Neural crest cell (in vitro differentiated cells): ENCODE data around the gene ZDHHC12. TPM values are rescaled to one million over a fixed set of nuclear protein-coding genes. Genes with fewer than 3 reads are reported as not detected.

ENCODE experiments used
- DNase-seq: peaks from one replicate; pipeline ENCODE4 v3.0.0; 2021; ENCODE audit warnings: low read depth, mixed read lengths, low spot score
- H3K27ac Mint-ChIP-seq: one replicate; pipeline ENCODE4 v1.8.0; 2021; ENCODE audit warnings: mild to moderate bottlenecking, mixed read lengths; ENCODE audit not compliant: unreplicated experiment
- H3K27me3 Mint-ChIP-seq: 2 replicates; pipeline ENCODE4 v1.8.0; 2021; ENCODE audit warnings: low read depth, mild to moderate bottlenecking, mixed read lengths
- H3K36me3 Mint-ChIP-seq: 2 replicates; pipeline ENCODE4 v1.8.0; 2021; ENCODE audit warnings: low read depth, mild to moderate bottlenecking, mixed read lengths
- H3K4me1 Mint-ChIP-seq: 2 replicates; pipeline ENCODE4 v1.8.0; 2021; ENCODE audit warnings: mixed read lengths
- H3K4me3 Mint-ChIP-seq: one replicate; pipeline ENCODE4 v1.8.0; 2021; ENCODE audit warnings: mild to moderate bottlenecking, mixed read lengths
- H3K9me3 Mint-ChIP-seq: 2 replicates; pipeline ENCODE4 v1.8.0; 2021; ENCODE audit warnings: mixed read lengths
- total RNA-seq: library from RNA; stranded (reverse); gene quantifications from 2 replicates; pipeline ENCODE4 v1.2.1, GENCODE V29; 2021
- TF ChIP-seq, protein P1 (sequence below): fragments of 200-600 bp; sonication (generic); conservative IDR thresholded peaks from 2 replicates; pipeline ENCODE4 v1.5.0; 2021; ENCODE audit warnings: antibody characterized with exemption, mild to moderate bottlenecking

Gene ZDHHC12
- total RNA-seq, 1 donor from 2014 or later, result 15.7 TPM

DNA sequence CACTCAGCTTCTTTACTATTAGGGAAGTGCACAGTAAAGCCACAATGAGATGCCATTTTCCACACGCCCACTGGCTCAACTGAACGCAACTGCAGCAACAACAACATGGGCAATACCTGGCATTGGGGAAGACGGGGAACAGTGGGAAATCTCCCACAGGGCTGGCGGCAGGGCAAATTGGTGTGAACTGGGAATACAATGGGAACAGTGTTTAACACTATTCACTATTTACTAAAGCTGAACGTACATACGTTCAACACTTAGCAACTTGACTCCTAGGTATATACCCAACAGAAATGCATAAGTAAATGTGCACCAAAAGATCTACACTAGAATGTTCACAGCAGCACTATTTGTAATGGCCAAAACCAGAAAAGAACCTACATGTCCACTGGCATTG, 33.7 kb upstream of the ZDHHC12 start:
- DNase-seq, result no peak
- no peak overlapping the region for H3K27ac Mint-ChIP-seq
- no peak overlapping the region for H3K4me3 Mint-ChIP-seq
- H3K27me3 Mint-ChIP-seq, result no peaks in the 10 kb centered on the region
- H3K9me3 Mint-ChIP-seq, result no peaks in the 10 kb centered on the region
- no peaks in the 10 kb centered on the region for H3K4me1 Mint-ChIP-seq
- no peaks in the 10 kb centered on the region for H3K36me3 Mint-ChIP-seq
- TF ChIP-seq, protein P1, sequence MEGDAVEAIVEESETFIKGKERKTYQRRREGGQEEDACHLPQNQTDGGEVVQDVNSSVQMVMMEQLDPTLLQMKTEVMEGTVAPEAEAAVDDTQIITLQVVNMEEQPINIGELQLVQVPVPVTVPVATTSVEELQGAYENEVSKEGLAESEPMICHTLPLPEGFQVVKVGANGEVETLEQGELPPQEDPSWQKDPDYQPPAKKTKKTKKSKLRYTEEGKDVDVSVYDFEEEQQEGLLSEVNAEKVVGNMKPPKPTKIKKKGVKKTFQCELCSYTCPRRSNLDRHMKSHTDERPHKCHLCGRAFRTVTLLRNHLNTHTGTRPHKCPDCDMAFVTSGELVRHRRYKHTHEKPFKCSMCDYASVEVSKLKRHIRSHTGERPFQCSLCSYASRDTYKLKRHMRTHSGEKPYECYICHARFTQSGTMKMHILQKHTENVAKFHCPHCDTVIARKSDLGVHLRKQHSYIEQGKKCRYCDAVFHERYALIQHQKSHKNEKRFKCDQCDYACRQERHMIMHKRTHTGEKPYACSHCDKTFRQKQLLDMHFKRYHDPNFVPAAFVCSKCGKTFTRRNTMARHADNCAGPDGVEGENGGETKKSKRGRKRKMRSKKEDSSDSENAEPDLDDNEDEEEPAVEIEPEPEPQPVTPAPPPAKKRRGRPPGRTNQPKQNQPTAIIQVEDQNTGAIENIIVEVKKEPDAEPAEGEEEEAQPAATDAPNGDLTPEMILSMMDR, result no peak

DNA sequence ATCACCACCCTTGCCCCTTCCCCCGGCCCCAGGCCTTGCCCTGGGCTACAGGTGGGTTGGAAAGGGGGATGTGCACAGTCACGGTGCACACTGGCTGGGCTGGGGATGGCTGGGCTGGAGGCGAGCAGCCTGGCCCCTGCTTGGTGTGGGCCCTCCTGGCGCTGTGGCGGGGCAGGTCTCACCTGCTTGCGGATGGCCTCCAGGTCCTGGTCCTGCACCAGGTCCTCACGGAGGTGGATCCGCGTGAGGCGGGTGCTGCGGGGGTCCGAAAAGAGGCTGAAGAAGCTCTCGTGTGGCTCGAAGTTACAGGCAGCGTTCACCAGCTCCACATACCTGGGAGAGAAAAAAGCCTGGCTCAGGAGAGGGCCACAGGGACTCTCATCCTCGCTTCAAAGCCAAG, 29.7 kb upstream of the ZDHHC12 start:
- TF ChIP-seq, protein P1, result no peak
- Mint-ChIP-seq H3K36me3 (no peaks in the 10 kb centered on the region), H3K27me3 (no peaks in the 10 kb centered on the region), H3K9me3 (no peaks in the 10 kb centered on the region), H3K27ac (no peak overlapping the region), H3K4me1 (no peaks in the 10 kb centered on the region), H3K4me3 (no peak overlapping the region)
- DNase-seq, result no peak

DNA sequence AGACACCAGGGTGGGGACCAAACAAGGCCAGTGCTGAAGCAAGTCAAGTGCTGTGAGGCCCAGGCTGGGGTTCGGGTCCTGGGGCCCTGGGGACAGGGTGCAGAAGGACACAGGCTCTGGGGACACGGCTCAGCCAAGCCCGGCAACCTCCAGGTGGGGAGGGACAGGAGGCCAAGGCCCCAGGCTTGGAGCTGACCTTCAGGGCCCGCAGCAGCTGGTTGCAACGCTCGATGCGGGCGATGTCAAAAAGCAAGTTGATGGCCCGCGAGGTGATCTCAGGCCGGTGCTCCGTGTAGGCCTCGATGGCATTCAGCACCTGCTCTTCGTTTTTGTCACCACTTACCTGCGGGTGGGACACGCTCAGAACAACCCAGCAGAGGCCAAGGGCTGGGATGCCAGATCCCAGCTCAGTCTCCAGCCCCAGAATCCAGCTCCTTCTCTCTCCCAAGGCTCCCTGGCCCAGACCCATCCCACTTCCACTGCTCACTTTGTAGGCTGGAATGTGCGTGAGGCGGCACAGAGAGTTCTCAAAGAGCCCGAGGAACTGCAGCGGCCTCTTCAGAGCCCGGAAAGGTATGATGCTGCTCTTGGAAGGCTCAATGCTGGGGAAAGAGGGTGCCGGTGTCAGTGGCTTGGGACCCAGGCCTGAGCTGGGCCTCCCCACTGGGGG, 27.1 kb upstream of the ZDHHC12 start:
- no peak overlapping the region for H3K27ac Mint-ChIP-seq
- H3K9me3 Mint-ChIP-seq, result no peaks in the 10 kb centered on the region
- no peaks in the 10 kb centered on the region for H3K4me1 Mint-ChIP-seq
- H3K4me3 Mint-ChIP-seq, result no peak overlapping the region
- no peaks in the 10 kb centered on the region for H3K27me3 Mint-ChIP-seq
- DNase-seq, result no peak
- TF ChIP-seq, protein P1, result no peak
- no peaks in the 10 kb centered on the region for H3K36me3 Mint-ChIP-seq

DNA sequence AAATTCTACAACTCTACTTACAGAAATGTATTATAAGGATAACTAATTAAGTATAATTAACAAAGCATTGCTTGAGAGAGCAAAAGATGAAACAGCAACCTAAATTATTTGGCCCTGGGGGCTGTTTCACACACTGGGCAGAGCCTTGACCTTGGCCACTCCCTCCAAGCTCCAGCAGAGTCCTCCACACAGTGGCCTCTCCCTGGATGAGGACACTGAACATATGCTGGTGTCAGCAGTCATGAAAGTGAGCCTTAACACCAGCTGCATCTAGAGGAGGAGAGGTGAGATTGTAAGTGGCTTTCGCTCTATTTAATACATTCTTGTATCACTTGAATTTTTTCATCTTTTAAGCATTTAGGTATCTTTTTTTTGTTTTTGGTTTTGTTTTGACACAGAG, 23.3 kb upstream of the ZDHHC12 start:
- Mint-ChIP-seq H3K4me1 (no peaks in the 10 kb centered on the region), H3K4me3 (no peak overlapping the region), H3K36me3 (no peaks in the 10 kb centered on the region), H3K27ac (peak overlapping the region; percentile 43), H3K27me3 (no peaks in the 10 kb centered on the region), H3K9me3 (no peaks in the 10 kb centered on the region)
- no peak for DNase-seq
- TF ChIP-seq, protein P1, result no peak

DNA sequence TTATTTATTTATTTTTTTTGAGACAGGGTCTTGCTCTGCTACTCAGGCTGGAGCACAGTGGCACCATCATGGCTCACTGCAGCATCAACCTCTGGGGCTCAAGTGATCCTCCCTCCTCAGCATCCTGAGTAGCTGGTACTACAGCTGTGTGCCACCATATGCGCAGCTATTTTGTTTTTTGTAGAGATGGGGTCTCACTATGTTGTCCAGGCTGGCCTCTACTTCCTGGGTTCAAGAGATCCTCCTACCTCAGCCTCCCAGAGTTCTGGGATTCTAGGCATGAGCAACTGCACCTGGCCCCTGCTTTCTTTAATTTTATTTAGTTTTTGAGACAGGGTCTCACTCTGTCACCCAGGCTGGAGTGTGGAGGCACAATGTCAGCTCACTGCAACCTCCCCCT, 19.5 kb upstream of the ZDHHC12 start:
- TF ChIP-seq, protein P1, result no peak
- Mint-ChIP-seq H3K27me3 (no peaks in the 10 kb centered on the region), H3K36me3 (no peaks in the 10 kb centered on the region), H3K9me3 (no peaks in the 10 kb centered on the region), H3K4me1 (no peaks in the 10 kb centered on the region), H3K4me3 (no peak overlapping the region), H3K27ac (no peak overlapping the region)
- DNase-seq, result no peak
